Tibial nerve (tissue), 4 donors: Measurements from ENCODE around the gene XPO5. TPM values are rescaled to one million over a fixed set of nuclear protein-coding genes. Genes with fewer than 3 reads are reported as not detected.
A peak's percentile ranks its signal among the peaks of the same experiment; 100 is the strongest.

ENCODE experiments used
- DNase-seq, 2 donors: peaks; one replicate each; pipeline ENCODE4 v3.0.0-alpha.2; 2019; ENCODE audit warnings: low spot score in 2 of 2
- H3K27ac ChIP-seq, 4 donors: fragments of 200-600 bp; sonication (generic) in 3 of 4; one replicate each; pipeline ENCODE4 v1.5.1; 2017 to 2019; ENCODE audit warnings: mild to moderate bottlenecking in 1 of 4
- H3K27me3 ChIP-seq, 2 donors: fragments of 200-600 bp; sonication (generic) in 1 of 2; one replicate each; pipeline versions ENCODE4 v1.5.1 to v1.6.0; 2017 to 2019
- H3K36me3 ChIP-seq, 3 donors: fragments of 200-600 bp; sonication (generic); one replicate each; pipeline ENCODE4 v1.5.1; 2018 to 2019
- H3K4me1 ChIP-seq, 4 donors: fragments of 200-600 bp; sonication (generic) in 3 of 4; one replicate each; pipeline ENCODE4 v1.5.1; 2017 to 2019
- H3K4me3 ChIP-seq, 4 donors: fragments of 200-600 bp; sonication (generic) in 3 of 4; one replicate each; pipeline ENCODE4 v1.5.1; 2017 to 2019; ENCODE audit warnings: mild to moderate bottlenecking in 1 of 4, moderate library complexity in 1 of 4
- H3K9me3 ChIP-seq, 4 donors: fragments of 200-600 bp; sonication (generic) in 3 of 4; one replicate each; pipeline ENCODE4 v1.5.1; 2017 to 2019
- EP300 ChIP-seq, 2 donors: sonication (generic); formaldehyde crosslinking; IDR thresholded peaks; one replicate each; pipeline ENCODE4 v1.6.1; 2017; ENCODE audit warnings: antibody characterized with exemption in 2 of 2, mild to moderate bottlenecking in 1 of 2
- POLR2A ChIP-seq, 2 donors: fragments of 450-650 bp; IDR thresholded peaks; one replicate each; pipeline ENCODE4 v1.6.1; 2017; ENCODE audit warnings: antibody characterized with exemption in 2 of 2, mild to moderate bottlenecking in 2 of 2, moderate library complexity in 2 of 2
- WGBS, 2 donors: methylation state at CpG; one replicate each; pipeline ENCODE4 v1.1.5; 2018; 5-methylcytosine and 5-hydroxymethylcytosine counted together
- total RNA-seq, 4 donors: library from RNA; depleted of rRNA; stranded (reverse); fragments of >200 nt; gene quantifications; one replicate each; pipeline ENCODE4 v1.1.0, GENCODE V29; 2016
- TF ChIP-seq, protein P1 (sequence below), 5 experiments: fragments of 200-600 bp in 3 of 5; fragments of 450-650 bp in 2 of 5; sonication (generic) in 3 of 5; IDR thresholded peaks; one replicate each; pipeline ENCODE4 v1.5.1; 2016 to 2019; ENCODE audit warnings: antibody characterized with exemption in 5 of 5, mild to moderate bottlenecking in 3 of 5, moderate library complexity in 2 of 5

Gene XPO5
- total RNA-seq = 10 to 100 TPM; 12.5 to 38.3 (median 32.8) TPM

- Histone ChIP-seq H3K9me3 (no peaks in the 10 kb centered on the region), H3K36me3 (peaks cover 0 to 17% (median 0%) of the 10 kb centered on the region in 3 donors), H3K4me1 (peaks cover 0 to 33% (median 9%) of the 10 kb centered on the region in 4 donors), H3K27me3 (no peaks in the 10 kb centered on the region), H3K27ac (peak within 1 kb of the TSS in 3 of 4 donors; percentile 70 to 81 (median 73)), H3K4me3 (peak within 1 kb of the TSS; percentile 73 to 85 (median 83))
- TF ChIP-seq, protein P1, sequence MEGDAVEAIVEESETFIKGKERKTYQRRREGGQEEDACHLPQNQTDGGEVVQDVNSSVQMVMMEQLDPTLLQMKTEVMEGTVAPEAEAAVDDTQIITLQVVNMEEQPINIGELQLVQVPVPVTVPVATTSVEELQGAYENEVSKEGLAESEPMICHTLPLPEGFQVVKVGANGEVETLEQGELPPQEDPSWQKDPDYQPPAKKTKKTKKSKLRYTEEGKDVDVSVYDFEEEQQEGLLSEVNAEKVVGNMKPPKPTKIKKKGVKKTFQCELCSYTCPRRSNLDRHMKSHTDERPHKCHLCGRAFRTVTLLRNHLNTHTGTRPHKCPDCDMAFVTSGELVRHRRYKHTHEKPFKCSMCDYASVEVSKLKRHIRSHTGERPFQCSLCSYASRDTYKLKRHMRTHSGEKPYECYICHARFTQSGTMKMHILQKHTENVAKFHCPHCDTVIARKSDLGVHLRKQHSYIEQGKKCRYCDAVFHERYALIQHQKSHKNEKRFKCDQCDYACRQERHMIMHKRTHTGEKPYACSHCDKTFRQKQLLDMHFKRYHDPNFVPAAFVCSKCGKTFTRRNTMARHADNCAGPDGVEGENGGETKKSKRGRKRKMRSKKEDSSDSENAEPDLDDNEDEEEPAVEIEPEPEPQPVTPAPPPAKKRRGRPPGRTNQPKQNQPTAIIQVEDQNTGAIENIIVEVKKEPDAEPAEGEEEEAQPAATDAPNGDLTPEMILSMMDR (IDR thresholded peaks at IDR 0.05) = peak in 1 of 5 experiments; percentile 43
- TF ChIP-seq EP300 (IDR thresholded peaks at IDR 0.05) (peak in 1 of 2 donors; percentile 86), POLR2A (IDR thresholded peaks at IDR 0.05) (peak; percentile 73 to 90)
- WGBS, 2 donors = 1 to 3% methylated on average over 45 to 47 of the region's 76 CpGs
- DNase-seq = peak; percentile 78 to 79
Observed at GRCh38 chr6:43575772-43576551, at the start of gene XPO5, which contains the start of gene POLH. TSS of gene XPO5 (minus strand) at chr6:43576038. CDS start at chr6:43575864, 174 bp downstream. TSS of gene POLH (plus strand) at chr6:43576185. CDS start at chr6:43582320, 6,135 bp downstream.

GRCh38 chr6:43625393-43625992 lies 49.7 kb upstream of the XPO5 start:
- no peak overlapping the region for H3K4me3 ChIP-seq

GRCh38 chr6:43624786-43625288 lies 49.0 kb upstream of the XPO5 start:
- Histone ChIP-seq H3K36me3 (peaks cover 0 to 65% (median 17%) of the 10 kb centered on the region in 3 donors), H3K9me3 (no peaks in the 10 kb centered on the region), H3K27me3 (no peaks in the 10 kb centered on the region), H3K4me1 (peaks cover 0 to 26% (median 7%) of the 10 kb centered on the region in 4 donors), H3K27ac (no peak overlapping the region), H3K4me3 (no peak overlapping the region)
- TF ChIP-seq POLR2A (IDR thresholded peaks at IDR 0.05) (no peak), EP300 (IDR thresholded peaks at IDR 0.05) (no peak)
- WGBS, 2 donors = 85 to 90% methylated on average over 7 of the region's 7 CpGs
- no peak for DNase-seq

More at GRCh38 chr6:43625393-43625992, 49.7 kb upstream of the XPO5 start:
- TF ChIP-seq POLR2A (IDR thresholded peaks at IDR 0.05) = no peak
- TF ChIP-seq, protein P1 (IDR thresholded peaks at IDR 0.05) = no peak
- no peak for TF ChIP-seq EP300 (IDR thresholded peaks at IDR 0.05)
- 94% methylated on average over 15 to 16 of the region's 16 CpGs for WGBS, 2 donors
- Histone ChIP-seq H3K27ac (no peak overlapping the region), H3K27me3 (no peaks in the 10 kb centered on the region), H3K9me3 (no peaks in the 10 kb centered on the region), H3K4me1 (peaks cover 0 to 31% (median 9%) of the 10 kb centered on the region in 4 donors), H3K36me3 (peaks cover 0 to 59% (median 17%) of the 10 kb centered on the region in 3 donors)
- DNase-seq = no peak

DNA sequence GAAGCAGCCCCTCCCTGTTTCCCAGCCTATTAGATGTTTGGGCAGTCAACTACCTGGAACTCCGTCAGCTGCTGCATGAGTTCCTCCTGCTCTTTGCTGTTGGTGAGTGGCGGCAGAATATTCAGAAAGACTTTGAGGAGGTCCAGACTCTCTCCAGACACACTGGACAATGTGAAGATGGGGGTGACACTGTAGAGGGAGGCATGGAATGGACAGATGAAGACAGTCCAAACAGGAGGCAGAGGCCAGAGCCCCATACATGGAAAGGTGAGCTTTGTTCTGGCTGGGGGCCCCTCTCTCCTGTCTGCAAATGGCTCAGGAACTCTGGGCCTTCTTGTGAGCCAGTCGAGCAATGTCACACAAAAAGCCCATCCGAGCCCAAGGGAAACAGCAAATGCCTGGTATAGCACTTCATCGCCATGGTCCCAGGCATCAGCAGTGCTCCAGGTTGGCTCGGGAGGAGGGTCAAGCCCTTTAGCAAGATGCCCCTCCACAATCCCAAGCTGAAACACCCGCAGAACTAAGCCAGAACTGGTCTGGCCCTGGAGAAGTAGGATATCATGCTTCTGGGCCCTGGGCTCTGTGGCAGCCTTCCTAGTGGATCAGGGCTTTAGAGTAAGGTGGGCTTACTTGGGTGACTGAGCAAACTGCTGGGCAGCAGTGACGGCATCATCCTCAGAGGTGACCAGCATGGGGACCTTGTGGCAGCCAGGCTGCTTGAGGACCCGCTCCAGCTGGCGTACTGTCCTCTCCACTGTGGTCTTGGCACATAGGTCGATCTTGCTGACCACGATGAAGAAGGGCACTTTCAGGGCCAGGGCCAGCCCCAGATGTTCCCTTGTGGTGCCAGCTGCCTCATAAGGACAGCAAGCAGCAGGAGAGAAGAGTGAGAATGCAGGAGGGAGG lies 48.3 kb upstream of the XPO5 start:
- TF ChIP-seq EP300 (IDR thresholded peaks at IDR 0.05) (no peak), POLR2A (IDR thresholded peaks at IDR 0.05) (no peak)
- TF ChIP-seq, protein P1 (IDR thresholded peaks at IDR 0.05) = no peak
- H3K36me3 ChIP-seq = peaks cover 0 to 72% (median 17%) of the 10 kb centered on the region in 3 donors
- H3K9me3 ChIP-seq = no peaks in the 10 kb centered on the region

DNA sequence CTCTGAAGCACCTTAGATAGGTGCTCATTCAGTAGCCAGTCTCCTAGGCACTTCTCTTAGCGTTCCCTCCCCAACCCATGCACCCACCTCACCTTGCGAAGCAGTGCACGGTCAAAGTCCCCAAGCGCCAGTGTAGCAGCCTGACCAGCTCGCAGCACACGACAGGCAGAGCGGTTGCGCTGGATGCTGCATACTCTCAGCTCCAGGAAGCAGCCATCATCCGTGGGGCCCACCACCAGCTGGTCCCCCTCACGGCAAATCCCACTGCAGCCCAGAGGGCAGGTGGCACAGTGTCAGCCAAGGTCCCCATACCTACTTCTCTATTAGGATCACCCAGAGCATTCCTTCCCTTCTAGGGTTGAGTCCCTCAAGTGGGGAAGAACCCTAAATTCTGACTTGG lies 46.7 kb upstream of the XPO5 start:
- Histone ChIP-seq H3K9me3 (no peaks in the 10 kb centered on the region), H3K4me1 (peaks cover 0 to 17% (median 4%) of the 10 kb centered on the region in 4 donors), H3K27ac (no peak overlapping the region), H3K27me3 (no peaks in the 10 kb centered on the region), H3K36me3 (peaks cover 0 to 88% (median 17%) of the 10 kb centered on the region in 3 donors), H3K4me3 (no peak overlapping the region)
- 87 to 94% methylated on average over 8 to 9 of the region's 10 CpGs for WGBS, 2 donors
- TF ChIP-seq POLR2A (IDR thresholded peaks at IDR 0.05) = no peak
- TF ChIP-seq, protein P1 (IDR thresholded peaks at IDR 0.05) = no peak
- no peak for TF ChIP-seq EP300 (IDR thresholded peaks at IDR 0.05)
- DNase-seq = no peak

More for the DNA sequence above, 48.3 kb upstream of the XPO5 start:
- WGBS, 2 donors = 87 to 94% methylated on average over 11 to 12 of the region's 12 CpGs
- no peak overlapping the region for H3K27ac ChIP-seq
- H3K4me1 ChIP-seq = peaks cover 0 to 26% (median 7%) of the 10 kb centered on the region in 4 donors
- DNase-seq = no peak
- no peaks in the 10 kb centered on the region for H3K27me3 ChIP-seq
- H3K4me3 ChIP-seq = no peak overlapping the region
